GM18858 (cell line): ENCODE measurements around the gene MAN1A1.
"Not testable (repeated sequence)": the region's sequence is repeated elsewhere in the genome, so short reads cannot be mapped to it uniquely, and the experiment has no call there.

Experiments used
- ATAC-seq: cut with Tn5 transposase; IDR thresholded peaks from one replicate; pipeline ENCODE4 v1.9.1; 2021; ENCODE audit not compliant: unreplicated experiment

The MAN1A1 gene

GRCh38 chr6:119174879-119175817, 174.4 kb downstream of the MAN1A1 start:
- no peak for ATAC-seq

DNA sequence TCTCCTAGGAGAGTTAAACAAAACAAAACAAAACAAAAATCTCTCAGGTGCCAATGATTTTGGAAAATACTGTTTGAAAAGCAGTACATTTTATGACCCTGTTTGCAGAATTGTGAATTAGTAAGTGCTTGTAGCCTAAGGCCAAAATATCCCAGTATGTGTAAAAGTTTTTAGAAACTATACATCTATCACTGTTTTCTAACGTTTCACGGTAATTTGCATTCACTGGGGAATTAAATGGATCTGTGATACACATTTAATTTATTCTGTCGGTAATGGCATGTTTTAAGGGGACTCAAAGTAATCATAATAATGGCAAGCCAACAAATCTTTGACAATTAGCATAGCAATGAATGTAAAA, 175.5 kb downstream of the MAN1A1 start:
- no peak for ATAC-seq

GRCh38 chr6:119173249-119174084, 176.1 kb downstream of the MAN1A1 start:
- ATAC-seq, result no peak

GRCh38 chr6:119172824-119173223, 176.7 kb downstream of the MAN1A1 start:
- no peak for ATAC-seq

DNA sequence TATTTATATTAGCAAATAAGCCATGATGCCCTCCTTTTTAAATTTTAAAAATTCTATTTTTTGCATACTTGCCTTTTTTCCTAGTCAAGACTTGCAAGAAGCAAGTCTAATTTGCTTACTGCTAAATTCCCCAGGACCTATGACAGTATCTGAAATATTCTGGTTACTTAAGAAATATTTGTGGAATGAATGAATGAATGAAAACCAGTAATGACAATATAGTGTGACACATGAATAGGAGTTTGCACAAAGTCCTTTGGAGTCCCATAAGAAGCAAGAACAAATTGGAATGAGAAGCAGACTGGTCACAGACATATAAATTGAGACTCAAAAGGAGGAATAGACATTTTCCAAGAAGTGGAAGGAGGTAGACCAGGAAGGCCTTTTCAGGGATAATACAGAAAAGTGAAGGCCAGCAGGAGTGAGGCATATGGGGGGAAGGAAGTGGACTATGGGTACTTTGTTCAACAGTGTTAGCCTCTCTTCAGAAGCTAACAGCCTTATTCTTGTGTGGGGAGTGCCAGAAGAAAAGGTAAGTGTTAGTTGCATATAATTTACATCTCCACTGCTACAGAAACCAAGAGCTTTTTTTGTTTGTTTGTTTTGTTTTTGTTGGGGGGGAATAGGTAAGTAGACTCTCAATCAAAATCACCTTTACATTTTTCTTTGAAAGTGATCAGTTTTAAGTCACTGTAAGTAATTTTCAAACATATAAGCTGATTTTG, 177.5 kb downstream of the MAN1A1 start:
- ATAC-seq, result peak; percentile 35

- no peak for ATAC-seq
Observed at GRCh38 chr6:119171088-119171841, 178.3 kb downstream of the MAN1A1 start.

GRCh38 chr6:119170447-119171087, 179.0 kb downstream of the MAN1A1 start:
- ATAC-seq, result no peak

DNA sequence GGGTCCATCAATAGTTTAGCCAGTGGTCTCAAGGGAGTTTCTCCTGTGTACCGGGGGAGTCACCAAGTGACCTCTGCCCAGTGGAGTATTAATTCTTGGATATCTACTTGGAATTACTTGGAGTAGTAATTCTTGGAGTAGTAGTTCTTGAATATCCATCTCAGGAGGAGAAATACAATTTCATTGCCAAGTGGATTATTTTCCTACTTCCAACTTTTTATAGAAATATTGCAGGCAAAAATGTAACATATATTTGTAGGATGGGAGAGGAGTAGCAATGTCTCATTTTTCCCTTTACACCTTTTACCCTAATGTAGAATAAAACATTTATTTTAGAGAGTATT, 179.5 kb downstream of the MAN1A1 start:
- ATAC-seq, result no peak

- ATAC-seq, result not testable (repeated sequence)
Observed at GRCh38 chr6:119169355-119169754, 180.2 kb downstream of the MAN1A1 start.

DNA sequence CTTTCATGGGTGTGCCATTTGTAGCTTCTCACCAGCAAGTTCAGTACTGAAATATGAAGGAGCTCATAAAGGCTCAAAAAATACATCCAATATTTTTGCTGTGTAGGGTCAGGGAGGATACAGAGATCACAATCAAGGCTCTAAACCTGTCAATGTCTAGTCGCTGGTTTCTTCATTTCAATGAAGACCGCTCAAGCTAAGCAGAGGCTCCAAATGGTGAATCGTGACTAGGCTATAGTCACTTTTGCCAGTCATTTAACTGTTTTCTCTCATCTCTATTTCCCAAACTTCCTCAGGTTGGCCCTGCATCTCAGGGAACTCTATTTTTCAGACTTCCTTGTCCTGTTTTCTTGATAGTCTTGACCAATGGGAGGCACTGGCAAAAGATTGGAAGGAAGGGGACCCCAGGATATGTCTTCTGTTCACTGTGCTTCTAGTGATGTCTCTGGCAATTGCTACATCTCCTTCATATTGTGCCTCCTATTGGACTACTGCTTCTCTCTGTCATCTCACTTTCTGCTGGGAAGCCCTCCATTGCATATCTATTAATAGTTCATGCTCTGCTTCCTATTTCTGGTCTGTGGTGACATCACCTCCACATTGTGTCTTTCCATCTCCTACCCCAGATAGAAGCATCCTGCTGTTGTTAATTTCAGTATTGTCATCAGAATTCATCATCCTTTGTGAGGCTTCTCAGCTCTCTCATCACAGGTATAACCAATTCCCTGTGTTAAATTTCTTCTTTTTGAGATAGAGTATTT, 183.4 kb downstream of the MAN1A1 start:
- ATAC-seq, result no peak

- no peak for ATAC-seq
Observed at GRCh38 chr6:119163006-119163405, 186.6 kb downstream of the MAN1A1 start.

- ATAC-seq, result peak; percentile 91
Observed at GRCh38 chr6:119162134-119162775, 187.3 kb downstream of the MAN1A1 start.

DNA sequence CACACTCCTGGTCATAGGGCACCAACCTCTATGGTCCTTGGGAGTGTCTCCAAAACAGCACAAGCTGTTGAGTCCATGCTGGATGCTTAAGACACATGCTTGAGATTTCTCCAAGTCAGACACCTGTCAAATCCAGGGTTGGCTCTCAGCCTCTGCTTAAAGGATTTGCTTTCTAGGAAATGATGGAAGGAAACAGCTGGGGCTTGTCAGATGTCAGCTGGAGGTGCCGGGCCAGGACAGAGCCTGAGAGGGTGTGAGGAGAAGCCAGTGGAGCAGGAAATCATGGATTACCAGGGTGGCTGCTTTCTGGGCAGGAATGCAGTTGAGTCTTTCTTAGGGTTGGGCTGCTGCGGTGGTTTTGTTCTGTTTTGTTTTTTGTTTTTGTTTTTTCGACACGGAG, 188.1 kb downstream of the MAN1A1 start:
- no peak for ATAC-seq

GRCh38 chr6:119160911-119161310, 188.7 kb downstream of the MAN1A1 start:
- ATAC-seq, result no peak

DNA sequence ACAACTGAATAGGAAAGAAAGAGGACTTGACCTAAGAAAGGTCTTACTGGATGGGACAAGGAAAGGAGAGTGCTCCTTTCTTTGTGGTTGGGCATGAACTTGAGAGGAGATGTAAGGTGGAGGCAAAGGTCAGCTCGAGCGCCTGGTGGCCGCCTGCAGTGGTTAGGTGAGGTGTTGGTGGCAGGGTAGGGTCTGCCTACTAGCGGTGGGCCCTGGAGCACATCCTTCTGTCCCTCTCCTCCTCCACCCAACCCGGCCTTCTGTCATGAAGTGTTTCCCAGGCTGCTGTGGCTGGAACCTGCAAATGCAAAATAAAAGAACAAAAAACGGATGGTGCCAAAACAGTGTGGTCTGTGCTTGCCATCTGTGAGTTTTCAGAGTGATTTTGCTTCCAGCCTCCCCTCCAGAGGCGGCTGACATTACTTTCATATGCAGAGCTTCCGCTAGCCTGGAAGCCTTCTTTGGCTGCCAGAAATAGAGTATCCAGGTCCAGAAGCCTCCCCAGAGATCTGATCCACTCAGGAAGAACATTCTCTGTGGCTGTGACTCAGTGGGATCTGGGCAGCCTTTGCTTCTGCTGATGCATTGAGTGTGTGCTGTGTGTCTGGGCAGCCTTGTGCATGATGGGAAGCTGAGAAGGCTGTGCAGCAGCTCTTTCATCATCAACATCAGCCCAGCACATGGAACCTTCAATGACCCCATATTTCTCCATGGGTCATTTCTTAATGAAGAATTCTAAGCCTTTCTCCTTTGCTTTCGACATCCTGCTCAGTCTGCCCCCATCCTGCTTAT, 191.3 kb downstream of the MAN1A1 start:
- ATAC-seq, result no peak

GRCh38 chr6:119157506-119157815, 192.1 kb downstream of the MAN1A1 start:
- no peak for ATAC-seq

- no peak for ATAC-seq
Observed at GRCh38 chr6:119156757-119157505, 192.6 kb downstream of the MAN1A1 start.

DNA sequence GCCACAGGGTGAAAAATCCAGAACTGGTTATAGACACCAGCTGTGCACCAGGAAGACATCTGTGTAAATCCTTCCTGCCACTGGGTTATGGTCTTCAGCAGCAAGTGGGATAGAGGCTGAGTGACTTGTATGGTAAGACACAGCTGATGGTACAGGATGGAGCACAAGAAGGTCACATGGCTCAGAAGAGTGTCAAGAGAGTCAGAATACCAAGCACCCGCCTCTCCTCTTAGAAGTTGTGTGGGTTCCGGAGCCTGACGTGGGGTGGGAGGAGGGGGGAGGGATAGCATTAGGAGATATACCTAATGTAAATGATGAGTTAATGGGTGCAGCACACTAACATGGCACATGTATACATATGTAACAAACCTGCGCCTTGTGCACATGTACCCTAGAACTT, 193.5 kb downstream of the MAN1A1 start:
- ATAC-seq, result not testable (repeated sequence)
